RKO (cell line): ENCODE data around the gene HOOK2.

Source experiments
- DNase-seq: peaks from one replicate; pipeline ENCODE4 v3.0.0-alpha.2; 2016; ENCODE audit warnings: low spot score

HOOK2 gene

GRCh38 chr19:12794196-12794941 lies 19.0 kb upstream of the HOOK2 start:
- DNase-seq = no peak

- DNase-seq = peak; percentile 94
These were observed 18.2 kb upstream of the HOOK2 start for GRCh38 chr19:12793290-12794195.

GRCh38 chr19:12792853-12793289 lies 17.5 kb upstream of the HOOK2 start:
- no peak for DNase-seq

- peak; percentile 87 for DNase-seq
These were observed 16.9 kb upstream of the HOOK2 start for GRCh38 chr19:12792051-12792852.

- DNase-seq = peak; percentile 93
These were observed 16.1 kb upstream of the HOOK2 start, which contains the start of gene JUNB for GRCh38 chr19:12791345-12792050. Gene JUNB, plus strand, starts transcription at chr19:12791486. Its CDS starts 286 bp downstream, at chr19:12791772.

GRCh38 chr19:12790628-12791344 lies 15.4 kb upstream of the HOOK2 start:
- DNase-seq = no peak

- peak; percentile 96 for DNase-seq
These were observed 14.7 kb upstream of the HOOK2 start for GRCh38 chr19:12789904-12790619.

- no peak for DNase-seq
These were observed 13.9 kb upstream of the HOOK2 start for GRCh38 chr19:12789098-12789903.

- no peak for DNase-seq
These were observed 13.3 kb upstream of the HOOK2 start for GRCh38 chr19:12788682-12789097.

GRCh38 chr19:12788042-12788681 lies 12.8 kb upstream of the HOOK2 start:
- no peak for DNase-seq

- no peak for DNase-seq
These were observed 12.1 kb upstream of the HOOK2 start for GRCh38 chr19:12787458-12787857.

GRCh38 chr19:12786952-12787351 lies 11.6 kb upstream of the HOOK2 start:
- DNase-seq = no peak

GRCh38 chr19:12786141-12786870 lies 11.0 kb upstream of the HOOK2 start:
- DNase-seq = no peak

- DNase-seq = no peak
These were observed 10.2 kb upstream of the HOOK2 start for GRCh38 chr19:12785431-12786031.

- DNase-seq = no peak
These were observed 9.6 kb upstream of the HOOK2 start for GRCh38 chr19:12784871-12785430.

GRCh38 chr19:12784394-12784870 lies 9.1 kb upstream of the HOOK2 start:
- DNase-seq = no peak

- DNase-seq = no peak
These were observed 8.6 kb upstream of the HOOK2 start for GRCh38 chr19:12783849-12784393.
